HG03097 (cell line): ENCODE results near the gene TBC1D2.

Experiments used
- ATAC-seq: cut with Tn5 transposase; IDR thresholded peaks from one replicate; pipeline ENCODE4 v1.9.1; 2021; ENCODE audit not compliant: unreplicated experiment, low FRiP score

Gene TBC1D2

GRCh38 chr9:98241357-98242300 is 13.8 kb downstream of the TBC1D2 start:
- ATAC-seq = no peak

GRCh38 chr9:98240475-98240874 is 15.0 kb downstream of the TBC1D2 start:
- ATAC-seq = no peak

GRCh38 chr9:98236901-98237487 is 18.5 kb downstream of the TBC1D2 start:
- ATAC-seq = no peak

GRCh38 chr9:98235126-98235525 is 20.3 kb downstream of the TBC1D2 start:
- no peak for ATAC-seq

- ATAC-seq = no peak
These were observed 21.1 kb downstream of the TBC1D2 start for GRCh38 chr9:98234245-98234825.

GRCh38 chr9:98232926-98233325 is 22.5 kb downstream of the TBC1D2 start:
- ATAC-seq = no peak

GRCh38 chr9:98231770-98232478 is 23.5 kb downstream of the TBC1D2 start:
- no peak for ATAC-seq

GRCh38 chr9:98230789-98231188 is 24.7 kb downstream of the TBC1D2 start:
- ATAC-seq = no peak

- ATAC-seq = no peak
These were observed 25.1 kb downstream of the TBC1D2 start for GRCh38 chr9:98230304-98230703.

- ATAC-seq = no peak
These were observed 25.8 kb downstream of the TBC1D2 start for GRCh38 chr9:98229620-98230019.

- ATAC-seq = no peak
These were observed 26.4 kb downstream of the TBC1D2 start for GRCh38 chr9:98229090-98229395.

GRCh38 chr9:98228392-98229089 is 26.9 kb downstream of the TBC1D2 start:
- no peak for ATAC-seq

GRCh38 chr9:98227883-98228282 is 27.6 kb downstream of the TBC1D2 start:
- no peak for ATAC-seq

- ATAC-seq = no peak
These were observed 28.5 kb downstream of the TBC1D2 start for GRCh38 chr9:98226957-98227356.

- no peak for ATAC-seq
These were observed 28.9 kb downstream of the TBC1D2 start for GRCh38 chr9:98226516-98226915.

- no peak for ATAC-seq
These were observed 30.4 kb downstream of the TBC1D2 start for GRCh38 chr9:98225015-98225442.

- no peak for ATAC-seq
These were observed 32.4 kb downstream of the TBC1D2 start for GRCh38 chr9:98222885-98223691.

- ATAC-seq = no peak
These were observed 34.5 kb downstream of the TBC1D2 start for GRCh38 chr9:98220911-98221310.

GRCh38 chr9:98219794-98220370 is 35.6 kb downstream of the TBC1D2 start:
- no peak for ATAC-seq
